ENCODE measurements around the gene EML6. TPM values are rescaled to one million over a fixed set of nuclear protein-coding genes. Genes with fewer than 3 reads are reported as not detected.

The EML6 gene
- total and polyA plus RNA-seq, 2 of the 13 experiments (the other 11 are each of a cell fraction or from before 2014, with no cell fraction given) = 17.2 to 32.4 TPM

GRCh38 chr2:54723131-54723995 is at the start of gene EML6 (continued):
- TF ChIP-seq, protein P1, sequence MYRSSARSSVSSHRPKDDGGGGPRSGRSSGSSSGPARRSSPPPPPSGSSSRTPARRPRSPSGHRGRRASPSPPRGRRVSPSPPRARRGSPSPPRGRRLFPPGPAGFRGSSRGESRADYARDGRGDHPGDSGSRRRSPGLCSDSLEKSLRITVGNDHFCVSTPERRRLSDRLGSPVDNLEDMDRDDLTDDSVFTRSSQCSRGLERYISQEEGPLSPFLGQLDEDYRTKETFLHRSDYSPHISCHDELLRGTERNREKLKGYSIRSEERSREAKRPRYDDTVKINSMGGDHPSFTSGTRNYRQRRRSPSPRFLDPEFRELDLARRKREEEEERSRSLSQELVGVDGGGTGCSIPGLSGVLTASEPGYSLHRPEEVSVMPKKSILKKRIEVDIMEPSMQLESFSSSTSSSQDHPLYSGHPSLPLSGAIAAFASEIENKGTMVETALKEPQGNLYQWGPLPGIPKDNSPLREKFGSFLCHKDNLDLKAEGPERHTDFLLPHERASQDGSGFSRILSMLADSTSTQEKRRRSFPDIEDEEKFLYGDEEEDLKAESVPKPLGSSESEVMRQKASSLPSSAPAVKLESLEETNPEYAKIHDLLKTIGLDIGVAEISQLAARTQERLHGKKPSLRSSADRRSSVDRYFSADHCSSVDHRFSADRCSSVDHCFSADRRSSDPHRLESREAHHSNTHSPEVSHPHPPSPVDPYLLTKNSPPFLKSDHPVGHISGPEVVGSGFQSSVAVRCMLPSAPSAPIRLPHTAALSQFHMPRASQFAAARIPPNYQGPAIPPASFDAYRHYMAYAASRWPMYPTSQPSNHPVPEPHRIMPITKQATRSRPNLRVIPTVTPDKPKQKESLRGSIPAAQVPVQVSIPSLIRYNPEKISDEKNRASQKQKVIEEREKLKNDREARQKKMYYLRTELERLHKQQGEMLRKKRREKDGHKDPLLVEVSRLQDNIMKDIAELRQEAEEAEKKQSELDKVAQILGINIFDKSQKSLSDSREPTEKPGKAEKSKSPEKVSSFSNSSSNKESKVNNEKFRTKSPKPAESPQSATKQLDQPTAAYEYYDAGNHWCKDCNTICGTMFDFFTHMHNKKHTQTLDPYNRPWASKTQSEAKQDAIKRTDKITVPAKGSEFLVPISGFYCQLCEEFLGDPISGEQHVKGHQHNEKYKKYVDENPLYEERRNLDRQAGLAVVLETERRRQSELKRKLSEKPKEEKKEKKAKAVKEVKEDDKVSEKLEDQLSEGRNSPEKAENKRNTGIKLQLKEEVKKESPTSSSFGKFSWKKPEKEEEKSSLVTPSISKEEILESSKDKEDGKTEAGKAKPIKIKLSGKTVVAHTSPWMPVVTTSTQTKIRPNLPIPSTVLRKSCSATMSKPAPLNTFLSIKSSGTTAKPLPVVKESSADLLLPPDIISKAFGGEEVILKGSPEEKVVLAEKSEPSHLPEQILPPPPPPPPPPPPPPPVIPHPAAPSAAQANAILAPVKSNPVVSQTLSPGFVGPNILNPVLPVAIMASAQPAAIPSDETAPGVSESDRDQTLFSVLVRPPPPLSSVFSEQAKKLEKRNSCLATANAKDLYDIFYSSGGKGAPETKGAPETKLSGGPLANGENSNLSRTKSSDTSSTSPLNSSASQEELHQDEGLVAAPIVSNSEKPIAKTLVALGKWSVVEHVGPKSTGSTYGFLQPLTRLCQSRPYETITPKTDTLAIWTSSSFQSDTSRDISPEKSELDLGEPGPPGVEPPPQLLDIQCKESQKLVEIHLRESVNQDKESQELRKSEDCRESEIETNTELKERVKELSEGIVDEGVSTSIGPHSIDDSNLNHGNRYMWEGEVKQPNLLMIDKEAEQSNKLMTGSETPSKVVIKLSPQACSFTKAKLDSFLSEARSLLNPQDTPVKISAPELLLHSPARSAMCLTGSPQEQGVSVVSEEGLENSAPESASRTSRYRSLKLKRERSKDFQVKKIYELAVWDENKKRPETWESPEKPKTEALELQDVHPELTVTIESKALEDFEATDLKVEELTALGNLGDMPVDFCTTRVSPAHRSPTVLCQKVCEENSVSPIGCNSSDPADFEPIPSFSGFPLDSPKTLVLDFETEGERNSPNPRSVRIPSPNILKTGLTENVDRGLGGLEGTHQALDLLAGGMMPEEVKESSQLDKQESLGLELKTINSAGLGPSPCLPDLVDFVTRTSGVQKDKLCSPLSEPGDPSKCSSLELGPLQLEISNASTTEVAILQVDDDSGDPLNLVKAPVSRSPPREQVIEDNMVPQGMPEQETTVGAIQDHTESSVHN (CRISPR knock-in tag; IDR thresholded peaks at IDR 0.05) = no peak
- TF ChIP-seq E2F2 (CRISPR knock-in tag; IDR thresholded peaks at IDR 0.05; ENCODE audit: borderline replicate concordance) = peak; percentile 65; the same call in 1 of the 2 replicates
- peak; percentile 37 for TF ChIP-seq PITX1 (CRISPR knock-in tag; IDR thresholded peaks at IDR 0.05)
- TF ChIP-seq CEBPG (CRISPR knock-in tag; IDR thresholded peaks at IDR 0.05) = peak; percentile 3; the same call in 1 of the 2 replicates
- TF ChIP-seq ZNF589 (CRISPR knock-in tag; conservative IDR thresholded peaks at IDR 0.05) = no peak; the same call in 1 of the 2 replicates
- TF ChIP-seq, protein P2, sequence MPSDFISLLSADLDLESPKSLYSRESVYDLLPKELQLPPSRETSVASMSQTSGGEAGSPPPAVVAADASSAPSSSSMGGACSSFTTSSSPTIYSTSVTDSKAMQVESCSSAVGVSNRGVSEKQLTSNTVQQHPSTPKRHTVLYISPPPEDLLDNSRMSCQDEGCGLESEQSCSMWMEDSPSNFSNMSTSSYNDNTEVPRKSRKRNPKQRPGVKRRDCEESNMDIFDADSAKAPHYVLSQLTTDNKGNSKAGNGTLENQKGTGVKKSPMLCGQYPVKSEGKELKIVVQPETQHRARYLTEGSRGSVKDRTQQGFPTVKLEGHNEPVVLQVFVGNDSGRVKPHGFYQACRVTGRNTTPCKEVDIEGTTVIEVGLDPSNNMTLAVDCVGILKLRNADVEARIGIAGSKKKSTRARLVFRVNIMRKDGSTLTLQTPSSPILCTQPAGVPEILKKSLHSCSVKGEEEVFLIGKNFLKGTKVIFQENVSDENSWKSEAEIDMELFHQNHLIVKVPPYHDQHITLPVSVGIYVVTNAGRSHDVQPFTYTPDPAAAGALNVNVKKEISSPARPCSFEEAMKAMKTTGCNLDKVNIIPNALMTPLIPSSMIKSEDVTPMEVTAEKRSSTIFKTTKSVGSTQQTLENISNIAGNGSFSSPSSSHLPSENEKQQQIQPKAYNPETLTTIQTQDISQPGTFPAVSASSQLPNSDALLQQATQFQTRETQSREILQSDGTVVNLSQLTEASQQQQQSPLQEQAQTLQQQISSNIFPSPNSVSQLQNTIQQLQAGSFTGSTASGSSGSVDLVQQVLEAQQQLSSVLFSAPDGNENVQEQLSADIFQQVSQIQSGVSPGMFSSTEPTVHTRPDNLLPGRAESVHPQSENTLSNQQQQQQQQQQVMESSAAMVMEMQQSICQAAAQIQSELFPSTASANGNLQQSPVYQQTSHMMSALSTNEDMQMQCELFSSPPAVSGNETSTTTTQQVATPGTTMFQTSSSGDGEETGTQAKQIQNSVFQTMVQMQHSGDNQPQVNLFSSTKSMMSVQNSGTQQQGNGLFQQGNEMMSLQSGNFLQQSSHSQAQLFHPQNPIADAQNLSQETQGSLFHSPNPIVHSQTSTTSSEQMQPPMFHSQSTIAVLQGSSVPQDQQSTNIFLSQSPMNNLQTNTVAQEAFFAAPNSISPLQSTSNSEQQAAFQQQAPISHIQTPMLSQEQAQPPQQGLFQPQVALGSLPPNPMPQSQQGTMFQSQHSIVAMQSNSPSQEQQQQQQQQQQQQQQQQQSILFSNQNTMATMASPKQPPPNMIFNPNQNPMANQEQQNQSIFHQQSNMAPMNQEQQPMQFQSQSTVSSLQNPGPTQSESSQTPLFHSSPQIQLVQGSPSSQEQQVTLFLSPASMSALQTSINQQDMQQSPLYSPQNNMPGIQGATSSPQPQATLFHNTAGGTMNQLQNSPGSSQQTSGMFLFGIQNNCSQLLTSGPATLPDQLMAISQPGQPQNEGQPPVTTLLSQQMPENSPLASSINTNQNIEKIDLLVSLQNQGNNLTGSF (CRISPR knock-in tag; IDR thresholded peaks at IDR 0.05) = 0 out of 2 replicates have a peak, but pooled peaks have one; percentile 44
- peak; percentile 84; the same call in 1 of the 2 replicates for TF ChIP-seq TMF1 (CRISPR knock-in tag; IDR thresholded peaks at IDR 0.05; ENCODE audit: low read depth)
- TF ChIP-seq ZNF607 (CRISPR knock-in tag; IDR thresholded peaks at IDR 0.05; ENCODE audit: borderline replicate concordance) = peak; percentile 76; the same call in 1 of the 2 replicates
- peak; percentile 65 for TF ChIP-seq FOXA3 (CRISPR knock-in tag; IDR thresholded peaks at IDR 0.05)
- TF ChIP-seq SIN3A (IDR thresholded peaks at IDR 0.05; ENCODE audit: borderline replicate concordance, low read depth, low read length) = peak; percentile 92; the same call in 1 of the 2 replicates
- peak; percentile 83 for TF ChIP-seq RXRA (CRISPR knock-in tag; IDR thresholded peaks at IDR 0.05)
- 0 out of 2 replicates have a peak, but pooled peaks have one; percentile 50 for TF ChIP-seq ZNF225 (CRISPR knock-in tag; IDR thresholded peaks at IDR 0.05)
- no peak for TF ChIP-seq TEAD3 (CRISPR knock-in tag; optimal IDR thresholded peaks at IDR 0.05; ENCODE audit: borderline replicate concordance)
- TF ChIP-seq HMG20A (CRISPR knock-in tag; IDR thresholded peaks at IDR 0.05; ENCODE audit: borderline replicate concordance) = 0 out of 2 replicates have a peak, but pooled peaks have one; percentile 23
